Left ventricle myocardium inferior (tissue), 1 donor: Measurements from ENCODE around the gene GPRC5A. TPM values are rescaled to one million over a fixed set of nuclear protein-coding genes. Genes with fewer than 3 reads are reported as not detected.

Source experiments
- DNase-seq: peaks from one replicate; pipeline ENCODE4 v3.0.0-alpha.2; 2020
- H3K27ac ChIP-seq: fragments of 200-600 bp; replicated peaks from 2 replicates; pipeline ENCODE4 v1.8.0; 2021
- H3K27me3 ChIP-seq: fragments of 200-600 bp; 2 replicates; pipeline ENCODE4 v1.8.0; 2021; ENCODE audit warnings: low read depth
- H3K36me3 ChIP-seq: fragments of 200-600 bp; 2 replicates; pipeline ENCODE4 v1.8.0; 2021
- H3K4me1 ChIP-seq: fragments of 200-600 bp; 2 replicates; pipeline ENCODE4 v1.8.0; 2021
- H3K4me3 ChIP-seq: fragments of 200-600 bp; 2 replicates; pipeline ENCODE4 v1.8.0; 2021; ENCODE audit warnings: mild to moderate bottlenecking, moderate library complexity
- H3K9me3 ChIP-seq: fragments of 200-600 bp; replicated peaks from 2 replicates; pipeline ENCODE4 v1.8.0; 2021
- intact Hi-C: fragments of 100-400 bp; cut with micrococcal nuclease; formaldehyde crosslinking; loops from one replicate; pipeline ENCODE4 v1.11.0; 2022
- total RNA-seq: library from RNA; stranded (reverse); fragmentation: NEBNext Ultra II Directional; extraction: Animal tissue kit (Norgen Biotek cat#: 25700); gene quantifications from one replicate; pipeline ENCODE4 v1.2.1, GENCODE V29; 2021
- TF ChIP-seq, protein P1 (sequence below): fragments of 200-600 bp; IDR thresholded peaks from 2 replicates; pipeline ENCODE4 v1.8.0; 2021; ENCODE audit warnings: antibody characterized with exemption, mild to moderate bottlenecking, borderline replicate concordance
- donor health status: DM: no; HTN: yes; CAD: no; lungs with severe emphysema.

Gene GPRC5A
- total RNA-seq, 1 donor from 2014 or later = 0.77 TPM

DNA sequence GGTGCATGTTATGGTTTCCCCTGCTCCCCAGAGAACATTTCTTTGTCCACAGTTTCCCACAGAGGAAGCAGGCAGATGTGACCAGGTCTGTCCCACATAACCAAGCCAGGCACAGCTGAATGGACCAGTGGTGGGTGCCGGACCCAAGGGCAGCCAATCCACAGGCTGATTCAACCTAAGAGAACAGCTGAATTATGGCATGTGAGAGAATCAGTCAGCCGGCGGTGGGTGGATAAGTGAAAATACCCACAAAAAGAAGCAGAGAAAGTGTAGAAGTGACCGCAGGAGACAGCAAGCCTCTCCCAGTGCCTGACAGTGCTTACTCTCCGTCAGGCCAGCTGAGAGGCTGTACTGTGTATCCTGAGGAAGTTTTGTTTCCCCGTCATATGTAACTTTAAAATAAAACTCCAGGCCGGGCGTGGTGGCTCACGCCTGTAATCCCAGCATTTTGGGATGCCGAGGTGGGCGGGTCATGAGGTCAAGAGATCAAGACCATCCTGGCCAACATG, 45.7 kb downstream of the GPRC5A start:
- no peaks in the 10 kb centered on the region for H3K36me3 ChIP-seq
- H3K27ac ChIP-seq = no peak overlapping the region
- intact Hi-C loops = no loop called here
- H3K27me3 ChIP-seq = no peaks in the 10 kb centered on the region
- no peak overlapping the region for H3K4me3 ChIP-seq
- no peaks in the 10 kb centered on the region for H3K9me3 ChIP-seq
- TF ChIP-seq, protein P1, sequence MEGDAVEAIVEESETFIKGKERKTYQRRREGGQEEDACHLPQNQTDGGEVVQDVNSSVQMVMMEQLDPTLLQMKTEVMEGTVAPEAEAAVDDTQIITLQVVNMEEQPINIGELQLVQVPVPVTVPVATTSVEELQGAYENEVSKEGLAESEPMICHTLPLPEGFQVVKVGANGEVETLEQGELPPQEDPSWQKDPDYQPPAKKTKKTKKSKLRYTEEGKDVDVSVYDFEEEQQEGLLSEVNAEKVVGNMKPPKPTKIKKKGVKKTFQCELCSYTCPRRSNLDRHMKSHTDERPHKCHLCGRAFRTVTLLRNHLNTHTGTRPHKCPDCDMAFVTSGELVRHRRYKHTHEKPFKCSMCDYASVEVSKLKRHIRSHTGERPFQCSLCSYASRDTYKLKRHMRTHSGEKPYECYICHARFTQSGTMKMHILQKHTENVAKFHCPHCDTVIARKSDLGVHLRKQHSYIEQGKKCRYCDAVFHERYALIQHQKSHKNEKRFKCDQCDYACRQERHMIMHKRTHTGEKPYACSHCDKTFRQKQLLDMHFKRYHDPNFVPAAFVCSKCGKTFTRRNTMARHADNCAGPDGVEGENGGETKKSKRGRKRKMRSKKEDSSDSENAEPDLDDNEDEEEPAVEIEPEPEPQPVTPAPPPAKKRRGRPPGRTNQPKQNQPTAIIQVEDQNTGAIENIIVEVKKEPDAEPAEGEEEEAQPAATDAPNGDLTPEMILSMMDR = no peak
- no peaks in the 10 kb centered on the region for H3K4me1 ChIP-seq
- no peak for DNase-seq

DNA sequence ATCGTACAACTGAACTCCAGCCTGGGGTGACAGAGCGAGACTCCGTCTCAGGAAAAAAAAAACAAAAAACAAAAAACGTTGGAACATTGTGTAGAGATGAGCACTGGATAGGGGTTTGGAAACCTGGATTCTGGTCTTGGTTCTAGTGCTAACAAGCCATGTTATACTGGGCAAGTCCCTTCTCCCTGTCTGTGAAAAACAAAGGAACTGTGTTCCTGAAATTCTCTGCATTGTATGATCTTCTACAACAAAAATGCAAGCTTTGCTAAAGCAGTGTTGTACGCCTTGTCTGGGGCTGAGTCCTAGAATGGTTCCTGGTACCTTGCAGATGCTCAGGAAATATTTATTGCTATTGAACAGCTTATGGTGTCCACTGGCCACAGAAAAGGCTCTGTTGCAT, 47.2 kb downstream of the GPRC5A start:
- TF ChIP-seq, protein P1 = no peak
- Histone ChIP-seq H3K36me3 (no peaks in the 10 kb centered on the region), H3K27me3 (no peaks in the 10 kb centered on the region), H3K4me1 (no peaks in the 10 kb centered on the region), H3K27ac (no peak overlapping the region), H3K9me3 (no peaks in the 10 kb centered on the region), H3K4me3 (no peak overlapping the region)
- intact Hi-C loops = no loop called here
- DNase-seq = no peak

DNA sequence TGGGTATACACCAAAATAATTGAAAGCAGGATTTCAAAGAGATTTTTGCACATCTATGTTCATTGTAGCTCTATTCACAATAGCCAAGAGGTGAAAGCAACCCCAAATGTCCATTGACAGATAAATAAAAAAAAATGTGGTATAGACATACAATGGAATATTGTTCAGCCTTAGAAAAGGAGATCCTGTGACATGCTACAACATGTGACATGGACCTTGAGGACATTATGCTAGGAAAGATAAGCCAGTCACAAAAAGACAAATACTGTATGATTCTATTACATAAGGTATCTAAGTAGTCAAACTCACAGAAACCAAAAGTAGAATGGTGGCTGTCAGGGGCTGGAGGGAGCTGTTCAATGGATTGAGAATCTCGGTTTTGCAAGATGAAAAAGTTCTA, 48.5 kb downstream of the GPRC5A start:
- no peak for DNase-seq
- H3K4me3 ChIP-seq = no peak overlapping the region
- H3K9me3 ChIP-seq = no peaks in the 10 kb centered on the region

DNA sequence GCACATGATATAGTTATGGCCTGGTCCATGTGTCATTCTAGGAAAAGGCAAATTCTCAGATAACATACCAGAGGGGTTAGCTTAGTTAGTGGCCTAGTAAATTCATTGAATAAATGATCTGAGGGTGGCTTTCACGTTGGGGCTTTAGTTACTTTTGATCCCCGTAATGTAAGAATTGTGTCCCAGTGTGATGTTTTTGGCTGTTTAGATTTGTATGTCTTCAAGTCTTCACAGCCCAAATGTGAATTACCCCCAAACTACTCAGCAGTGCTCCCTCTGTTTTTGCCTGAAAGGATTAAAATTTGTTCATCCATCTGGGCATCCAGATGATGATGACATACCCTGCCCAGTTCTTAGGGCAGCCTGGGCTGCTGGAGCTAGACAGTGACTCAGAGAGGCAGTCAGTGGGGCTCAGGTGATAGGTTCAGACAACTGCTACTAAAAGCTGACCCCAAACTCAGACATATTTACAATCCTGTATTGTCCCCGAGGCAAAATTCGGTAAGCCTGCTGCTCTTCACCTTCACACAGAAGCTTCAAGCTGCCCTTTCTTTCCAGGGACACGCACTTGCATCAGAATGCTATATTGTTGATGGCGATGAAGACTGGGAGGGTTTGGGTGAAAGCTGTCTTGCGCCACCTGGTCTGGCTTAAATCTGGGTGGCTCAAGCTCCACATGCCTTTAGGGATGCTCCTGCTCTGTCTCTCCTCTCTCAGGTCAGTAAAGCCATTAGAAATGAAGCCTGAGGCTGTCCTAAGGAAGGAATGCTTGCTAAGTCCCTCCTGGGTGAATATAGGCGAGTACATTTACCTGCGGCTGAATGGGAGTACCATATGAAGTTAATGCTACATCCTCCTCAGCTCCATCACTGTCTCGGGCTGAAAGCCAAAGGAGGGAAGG, 50.3 kb downstream of the GPRC5A start:
- Histone ChIP-seq H3K4me1 (no peaks in the 10 kb centered on the region), H3K27me3 (no peaks in the 10 kb centered on the region), H3K27ac (no peak overlapping the region), H3K4me3 (no peak overlapping the region), H3K36me3 (no peaks in the 10 kb centered on the region), H3K9me3 (no peaks in the 10 kb centered on the region)
- intact Hi-C loops = no loop called here
- DNase-seq = no peak
- TF ChIP-seq, protein P1 = no peak

More for the DNA sequence above, 48.5 kb downstream of the GPRC5A start:
- TF ChIP-seq, protein P1 = no peak
- intact Hi-C loops = no loop called here
- Histone ChIP-seq H3K4me1 (no peaks in the 10 kb centered on the region), H3K36me3 (no peaks in the 10 kb centered on the region), H3K27me3 (no peaks in the 10 kb centered on the region), H3K27ac (no peak overlapping the region)

DNA sequence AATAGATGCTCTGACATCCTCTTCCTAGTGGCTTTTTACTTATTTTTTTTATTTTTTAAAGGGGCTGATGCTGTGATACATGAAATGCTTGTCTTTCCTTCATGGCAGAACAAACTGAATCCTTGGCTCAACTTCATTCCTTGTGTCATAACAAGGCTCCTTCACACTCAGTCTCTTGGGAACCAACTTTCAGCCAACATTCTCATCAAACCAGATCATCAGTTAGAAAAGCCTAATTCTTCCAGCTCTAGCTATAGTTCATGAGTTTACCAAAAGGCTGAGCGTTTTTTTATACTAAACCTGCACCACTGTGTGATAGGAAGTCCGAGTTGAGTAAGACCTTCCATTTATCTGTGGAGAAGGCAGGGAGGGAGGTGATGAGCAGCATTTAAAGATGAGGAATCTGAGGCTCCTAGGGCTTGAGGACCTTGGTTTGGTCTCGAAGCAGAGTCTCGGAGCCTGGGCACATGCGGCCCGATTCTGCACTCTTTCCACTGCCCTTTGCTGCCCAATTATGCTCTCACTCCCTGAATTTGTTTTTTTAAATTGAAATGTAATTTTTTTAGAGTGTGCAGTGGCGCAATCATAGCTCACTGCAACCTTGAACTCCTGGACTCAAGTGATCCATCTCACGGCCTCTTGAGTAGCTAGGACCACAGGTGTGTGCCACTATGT, 52.4 kb downstream of the GPRC5A start:
- H3K27ac ChIP-seq = no peak overlapping the region
- H3K36me3 ChIP-seq = no peaks in the 10 kb centered on the region
- no peak overlapping the region for H3K4me3 ChIP-seq
- DNase-seq = no peak
- TF ChIP-seq, protein P1 = no peak
- intact Hi-C loops = no loop called here
- no peaks in the 10 kb centered on the region for H3K4me1 ChIP-seq
- H3K27me3 ChIP-seq = no peaks in the 10 kb centered on the region
- no peaks in the 10 kb centered on the region for H3K9me3 ChIP-seq
